ENCODE data around the gene PLS3. TPM values are rescaled to one million over a fixed set of nuclear protein-coding genes. Genes with fewer than 3 reads are reported as not detected.

PLS3 gene

GRCh38 chrX:115697806-115698205 lies 136.8 kb downstream of the PLS3 start:
- Histone ChIP-seq H3K36me3 (ENCODE audit: insufficient read depth, low read length) (no peaks in the 10 kb centered on the region), H3K4me1 (ENCODE audit: control insufficient read depth, insufficient read depth, low read length) (no peaks in the 10 kb centered on the region)

More at GRCh38 chrX:115697806-115698205, 136.8 kb downstream of the PLS3 start:
- Histone ChIP-seq H3K9me3 (replicated peaks; ENCODE audit: low read length) (no peaks in the 10 kb centered on the region), H3K9ac (ENCODE audit: low read depth, low read length) (no peak overlapping the region), H3K4me2 (ENCODE audit: low read length) (no peak overlapping the region), H3K27me3 (ENCODE audit: control insufficient read depth, insufficient read depth, low read length) (peaks cover 36% of the 10 kb centered on the region), H3K4me3 (ENCODE audit: low read length) (no peak overlapping the region)

Small RNAs within 50 kb of the gene (small RNA-seq; reads per million reads assigned to genes)
- gene RF00264: not detected
